PC-3 (cell line): Measurements from ENCODE around the gene IQCC. TPM values are rescaled to one million over a fixed set of nuclear protein-coding genes. Genes with fewer than 3 reads are reported as not detected.

ENCODE experiments used
- ATAC-seq: fragments of 200-7000 bp; cut with Tn5 transposase; 2 replicates; pipeline ENCODE4 v1.9.1; 2020; ENCODE audit warnings: mild to moderate bottlenecking, moderate library complexity
- BruUV-seq: library from RNA; stranded (reverse); fragments of 400-500 nt; replicated peaks from 2 replicates; lab custom pipeline; 2021; lab: Mats Ljungman, UMichigan
- CTCF ChIA-PET: fragments of 300-600 bp; sonication (Branson Sonifier 250); formaldehyde crosslinking; loops from one replicate; lab custom pipeline; 2022; ENCODE audit warnings: antibody characterized with exemption; lab: Charles Lee
- POLR2A ChIA-PET: fragments of 300-600 bp; sonication (Branson Sonifier 250); formaldehyde crosslinking; loops from one replicate; lab custom pipeline; 2022; ENCODE audit warnings: antibody characterized with exemption; ENCODE audit not compliant: unreplicated experiment; lab: Charles Lee
- DNase-seq: peaks from one replicate; pipeline ENCODE4 v3.0.0-alpha.2; 2015
- H2AFZ ChIP-seq: fragments of 300-600 bp; sonication (generic); 2 replicates; pipeline ENCODE4 v1.6.0; 2016; ENCODE audit warnings: antibody characterized with exemption, low read length
- H3F3A ChIP-seq: fragments of 300-600 bp; sonication (generic); one replicate; pipeline ENCODE4 v1.6.0; 2017; ENCODE audit warnings: antibody characterized with exemption, low read length, control low read depth, mild to moderate bottlenecking; ENCODE audit not compliant: unreplicated experiment
- H3K27ac ChIP-seq: fragments of 300-600 bp; sonication (generic); 2 replicates; pipeline ENCODE4 v1.5.1; 2016; ENCODE audit warnings: mild to moderate bottlenecking, low read length
- H3K27me3 ChIP-seq: fragments of 300-600 bp; sonication (generic); 2 replicates; pipeline ENCODE4 v1.6.1; 2016; ENCODE audit warnings: low read length, mixed read lengths
- H3K36me3 ChIP-seq: fragments of 300-600 bp; sonication (generic); 2 replicates; pipeline ENCODE4 v1.6.1; 2016; ENCODE audit warnings: low read depth, mixed run types, low read length, mixed read lengths
- H3K4me1 ChIP-seq: fragments of 300-600 bp; sonication (generic); 2 replicates; pipeline ENCODE4 v1.5.1; 2016; ENCODE audit warnings: low read length; ENCODE audit not compliant: insufficient read depth
- H3K4me2 ChIP-seq: fragments of 300-600 bp; sonication (generic); 2 replicates; pipeline ENCODE4 v1.6.0; 2016; ENCODE audit warnings: low read length
- H3K4me3 ChIP-seq: fragments of 300-600 bp; sonication (generic); 2 replicates; pipeline ENCODE4 v1.5.1; 2016; ENCODE audit warnings: mild to moderate bottlenecking, low read length, mixed read lengths
- H3K79me2 ChIP-seq: fragments of 300-600 bp; sonication (generic); 2 replicates; pipeline ENCODE4 v1.6.1; 2017; ENCODE audit warnings: low read length, mixed read lengths
- H3K9ac ChIP-seq: fragments of 300-600 bp; sonication (generic); 2 replicates; pipeline ENCODE4 v1.6.0; 2016; ENCODE audit warnings: mild to moderate bottlenecking, low read length
- H3K9me2 ChIP-seq: fragments of 300-600 bp; sonication (generic); replicated peaks from 2 replicates; pipeline ENCODE4 v1.6.1; 2016; ENCODE audit warnings: mixed run types, low read length, mixed read lengths
- H3K9me3 ChIP-seq: fragments of 300-600 bp; sonication (generic); 2 replicates; pipeline ENCODE4 v1.6.1; 2016; ENCODE audit warnings: low read length, mixed read lengths
- H4K20me1 ChIP-seq: fragments of 300-600 bp; sonication (generic); 2 replicates; pipeline ENCODE4 v1.6.1; 2016; ENCODE audit warnings: low read length, mixed read lengths
- EZH2 ChIP-seq: fragments of 300-600 bp; sonication (generic); IDR thresholded peaks from one replicate; pipeline ENCODE4 v1.6.1; 2017; ENCODE audit warnings: antibody characterized with exemption, mild to moderate bottlenecking, low read length; ENCODE audit not compliant: unreplicated experiment
- EZH2phosphoT487 ChIP-seq: fragments of 300-600 bp; sonication (generic); IDR thresholded peaks from 2 replicates; pipeline ENCODE4 v1.6.1; 2018; ENCODE audit warnings: mild to moderate bottlenecking, antibody characterized with exemption, low read length, borderline replicate concordance
- intact Hi-C: fragments of 100-400 bp; cut with micrococcal nuclease; formaldehyde crosslinking; loops from 2 replicates; pipeline ENCODE4 v1.9.0; 2023
- total RNA-seq: library from RNA; depleted of rRNA; stranded (reverse); fragments of >200 nt; gene quantifications from 2 replicates; pipeline ENCODE4 v1.2.3, GENCODE V29; 2014
- TF ChIP-seq, protein P1 (sequence below): fragments of 300-600 bp; sonication (generic); conservative IDR thresholded peaks from 2 replicates; pipeline ENCODE4 v1.5.1; 2017; ENCODE audit warnings: antibody characterized with exemption, low read depth, mild to moderate bottlenecking, low read length

The IQCC gene
- total RNA-seq, 1 experiment from 2014 or later: 8.5 TPM

DNA sequence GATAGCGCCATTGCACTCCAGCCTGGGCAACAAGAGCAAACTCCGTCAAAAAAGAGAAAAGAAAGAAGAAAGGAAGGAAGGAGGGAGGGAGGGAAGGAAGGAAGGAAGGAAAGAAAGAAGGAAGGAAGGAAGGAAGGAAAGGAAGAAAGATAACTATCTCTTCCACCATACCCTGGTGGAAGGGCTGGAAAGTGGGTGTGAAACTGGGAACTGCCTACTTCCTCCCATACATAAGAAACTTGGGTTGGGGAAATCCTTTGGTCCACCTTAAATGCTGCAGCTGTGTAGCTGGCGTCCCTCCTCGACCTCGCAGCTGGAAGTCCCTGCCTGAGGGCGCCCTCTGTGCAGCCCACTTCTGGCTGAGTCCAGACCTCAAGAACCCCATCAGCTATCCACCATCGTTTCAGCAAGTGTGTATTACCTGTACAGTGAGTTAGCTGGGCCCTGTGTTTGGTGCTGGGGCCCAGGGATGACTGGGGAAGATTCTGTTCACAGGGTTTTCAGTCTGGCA lies 36.9 kb downstream of the IQCC start:
- Histone ChIP-seq H3K4me1 (peaks cover 25% of the 10 kb centered on the region), H3K79me2 (no peaks in the 10 kb centered on the region), H3K4me2 (no peak overlapping the region), H3K9ac (no peak overlapping the region), H3K27me3 (no peaks in the 10 kb centered on the region), H3K9me2 (no peaks in the 10 kb centered on the region), H4K20me1 (no peaks in the 10 kb centered on the region), H3K4me3 (no peak overlapping the region), H3K9me3 (no peaks in the 10 kb centered on the region), H2AFZ (no peak overlapping the region), H3K27ac (no peak overlapping the region), H3K36me3 (no peaks in the 10 kb centered on the region), H3F3A (no peaks in the 10 kb centered on the region)
- TF ChIP-seq EZH2 (no peak), EZH2phosphoT487 (no peak)
- TF ChIP-seq, protein P1, sequence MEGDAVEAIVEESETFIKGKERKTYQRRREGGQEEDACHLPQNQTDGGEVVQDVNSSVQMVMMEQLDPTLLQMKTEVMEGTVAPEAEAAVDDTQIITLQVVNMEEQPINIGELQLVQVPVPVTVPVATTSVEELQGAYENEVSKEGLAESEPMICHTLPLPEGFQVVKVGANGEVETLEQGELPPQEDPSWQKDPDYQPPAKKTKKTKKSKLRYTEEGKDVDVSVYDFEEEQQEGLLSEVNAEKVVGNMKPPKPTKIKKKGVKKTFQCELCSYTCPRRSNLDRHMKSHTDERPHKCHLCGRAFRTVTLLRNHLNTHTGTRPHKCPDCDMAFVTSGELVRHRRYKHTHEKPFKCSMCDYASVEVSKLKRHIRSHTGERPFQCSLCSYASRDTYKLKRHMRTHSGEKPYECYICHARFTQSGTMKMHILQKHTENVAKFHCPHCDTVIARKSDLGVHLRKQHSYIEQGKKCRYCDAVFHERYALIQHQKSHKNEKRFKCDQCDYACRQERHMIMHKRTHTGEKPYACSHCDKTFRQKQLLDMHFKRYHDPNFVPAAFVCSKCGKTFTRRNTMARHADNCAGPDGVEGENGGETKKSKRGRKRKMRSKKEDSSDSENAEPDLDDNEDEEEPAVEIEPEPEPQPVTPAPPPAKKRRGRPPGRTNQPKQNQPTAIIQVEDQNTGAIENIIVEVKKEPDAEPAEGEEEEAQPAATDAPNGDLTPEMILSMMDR: no peak
- intact Hi-C loops: loop anchor here (5.0 kb wide), 1 partner anchor 90 kb away; no protein-coding TSS in a partner anchor
- no peak for ATAC-seq
- DNase-seq: no peak
- CTCF ChIA-PET: interaction anchor here (0.5 kb wide), 1 partner anchor 16 kb away, joined by 3 read pairs; no protein-coding TSS in a partner anchor
- POLR2A ChIA-PET: no interaction called here
- BruUV-seq: no TSS peak

GRCh38 chr1:32246888-32247273 lies 41.4 kb downstream of the IQCC start, which contains the start of gene FAM167B:
Gene FAM167B (plus strand): TSS chr1:32247222. CDS start chr1:32247422, 200 bp downstream.
- H3K79me2 ChIP-seq: no peaks in the 10 kb centered on the region
- no peaks in the 10 kb centered on the region for H3K27me3 ChIP-seq
- no peak within 1 kb of the TSS for H3K4me2 ChIP-seq
- peak within 1 kb of the TSS; percentile 63; the same call in 1 of the 2 replicates for H2AFZ ChIP-seq
- H3K27ac ChIP-seq: no peak within 1 kb of the TSS
- TF ChIP-seq EZH2phosphoT487 (no peak), EZH2 (no peak)
- TF ChIP-seq, protein P1: no peak
- POLR2A ChIA-PET: no interaction called here
- H4K20me1 ChIP-seq: no peaks in the 10 kb centered on the region
- intact Hi-C loops: no loop called here
- H3K9me2 ChIP-seq: no peaks in the 10 kb centered on the region
- CTCF ChIA-PET: interaction anchor here (0.7 to 1.4 kb wide), 2 partner anchors 47 to 104 kb away, joined by 3 read pairs; partner anchors contain the start of gene CCDC28B
- H3K36me3 ChIP-seq: no peaks in the 10 kb centered on the region
- no peak within 1 kb of the TSS for H3K9ac ChIP-seq
- BruUV-seq: no TSS peak
- no peaks in the 10 kb centered on the region for H3K9me3 ChIP-seq
- H3K4me1 ChIP-seq: peaks cover 16% of the 10 kb centered on the region; the same call in 1 of the 2 replicates
- H3F3A ChIP-seq: no peaks in the 10 kb centered on the region
- peak; percentile 61 for ATAC-seq
- peak; percentile 56 for DNase-seq
- no peak within 1 kb of the TSS for H3K4me3 ChIP-seq

GRCh38 chr1:32247452-32247851 lies 42.0 kb downstream of the IQCC start:
- no peaks in the 10 kb centered on the region for H3K9me2 ChIP-seq
- CTCF ChIA-PET: interaction anchor here (1.7 kb wide), 1 partner anchor 32 kb away, joined by 13 read pairs; no protein-coding TSS in a partner anchor
- H3K9ac ChIP-seq: no peak overlapping the region
- no peak overlapping the region for H3K4me3 ChIP-seq
- H3K4me2 ChIP-seq: no peak overlapping the region
- peaks cover 16% of the 10 kb centered on the region; the same call in 1 of the 2 replicates for H3K4me1 ChIP-seq
- no peak overlapping the region for H3K27ac ChIP-seq
- intact Hi-C loops: no loop called here
- no peak for ATAC-seq
- no peaks in the 10 kb centered on the region for H3K79me2 ChIP-seq
- no peaks in the 10 kb centered on the region for H4K20me1 ChIP-seq
- no peak for TF ChIP-seq EZH2
- no peak for TF ChIP-seq EZH2phosphoT487
- TF ChIP-seq, protein P1: no peak
- no peak overlapping the region for H2AFZ ChIP-seq
- H3F3A ChIP-seq: no peaks in the 10 kb centered on the region
- H3K36me3 ChIP-seq: no peaks in the 10 kb centered on the region
- no peak for DNase-seq
- POLR2A ChIA-PET: no interaction called here
- BruUV-seq: no TSS peak
- H3K27me3 ChIP-seq: no peaks in the 10 kb centered on the region
- H3K9me3 ChIP-seq: no peaks in the 10 kb centered on the region
